GM18498 (cell line): ENCODE measurements around the gene PLEKHH1.
"Not testable (repeated sequence)": the region's sequence is repeated elsewhere in the genome, so short reads cannot be mapped to it uniquely, and the experiment has no call there.

Source experiments
- ATAC-seq: cut with Tn5 transposase; IDR thresholded peaks from one replicate; pipeline ENCODE4 v1.9.1; 2021; ENCODE audit warnings: mild to moderate bottlenecking, moderate library complexity; ENCODE audit not compliant: unreplicated experiment

The PLEKHH1 gene

GRCh38 chr14:67620217-67620785 lies 87.2 kb downstream of the PLEKHH1 start:
- ATAC-seq, result no peak

- no peak for ATAC-seq
Measured at GRCh38 chr14:67622675-67623074, 89.6 kb downstream of the PLEKHH1 start.

GRCh38 chr14:67623114-67623513 lies 90.0 kb downstream of the PLEKHH1 start:
- ATAC-seq, result no peak

- not testable (repeated sequence) for ATAC-seq
Measured at GRCh38 chr14:67626131-67626530, 93.0 kb downstream of the PLEKHH1 start.

- ATAC-seq, result no peak
Measured at GRCh38 chr14:67627519-67627918, 94.4 kb downstream of the PLEKHH1 start.

GRCh38 chr14:67630186-67630585 lies 97.1 kb downstream of the PLEKHH1 start:
- ATAC-seq, result no peak

GRCh38 chr14:67630938-67631337 lies 97.8 kb downstream of the PLEKHH1 start:
- ATAC-seq, result no peak

- no peak for ATAC-seq
Measured at GRCh38 chr14:67633451-67634147, 100.5 kb downstream of the PLEKHH1 start.

GRCh38 chr14:67636361-67636919 lies 103.3 kb downstream of the PLEKHH1 start:
- no peak for ATAC-seq

- no peak for ATAC-seq
Measured at GRCh38 chr14:67638642-67639041, 105.6 kb downstream of the PLEKHH1 start.
